Lower leg skin (tissue), 4 donors: ENCODE data around the gene SZT2. TPM values are rescaled to one million over a fixed set of nuclear protein-coding genes. Genes with fewer than 3 reads are reported as not detected.
"Not testable (repeated sequence)": the region's sequence is repeated elsewhere in the genome, so short reads cannot be mapped to it uniquely, and the experiment has no call there.

Experiments
- DNase-seq, 2 donors: peaks; one replicate each; pipeline ENCODE4 v3.0.0-alpha.2; 2019; ENCODE audit warnings: low spot score in 2 of 2
- H3K4me3 ChIP-seq: fragments of 200-600 bp; sonication (generic); 2 replicates; pipeline ENCODE4 v1.5.1; 2017; ENCODE audit warnings: mild to moderate bottlenecking, low read depth; ENCODE audit not compliant: poor library complexity, severe bottlenecking
- CTCF ChIP-seq, 3 donors: fragments of 450-650 bp; IDR thresholded peaks; one replicate each; pipeline ENCODE4 v1.5.1; 2016; ENCODE audit warnings: antibody characterized with exemption in 3 of 3, mild to moderate bottlenecking in 3 of 3, moderate library complexity in 2 of 3
- POLR2A ChIP-seq, 2 donors: fragments of 450-650 bp; IDR thresholded peaks; one replicate each; pipeline ENCODE4 v1.6.1; 2016 to 2017; ENCODE audit warnings: antibody characterized with exemption in 2 of 2, mild to moderate bottlenecking in 1 of 2, moderate library complexity in 1 of 2
- WGBS, 2 donors: methylation state at CpG; one replicate each; pipeline ENCODE4 v1.1.5; 2018; 5-methylcytosine and 5-hydroxymethylcytosine counted together
- intact Hi-C: fragments of 100-400 bp; cut with DNase I; formaldehyde crosslinking; loops from one replicate; pipeline ENCODE4 v1.15.0; 2023; ENCODE audit warnings: low total_unique reads
- total RNA-seq, 4 donors: library from RNA; depleted of rRNA; stranded (reverse); fragments of >200 nt; gene quantifications; one replicate each; pipeline ENCODE4 v1.1.0, GENCODE V29; 2016

The SZT2 gene
- total RNA-seq, 4 donors from 2014 or later: 33.2 to 75.3 (median 42.0) TPM

- intact Hi-C loops: no loop called here
- 69 to 79% methylated on average over 2 of the region's 2 CpGs for WGBS, 2 donors
- DNase-seq: no peak
- no peak overlapping the region for H3K4me3 ChIP-seq
- no peak for TF ChIP-seq CTCF (IDR thresholded peaks at IDR 0.05)
Observed at GRCh38 chr1:43466403-43466802, 76.7 kb downstream of the SZT2 start.

- intact Hi-C loops: no loop called here
- H3K4me3 ChIP-seq: no peak overlapping the region
- DNase-seq: no peak
- no peak for TF ChIP-seq CTCF (IDR thresholded peaks at IDR 0.05)
- WGBS, 2 donors: 52 to 60% methylated on average over 3 of the region's 3 CpGs
Observed at GRCh38 chr1:43468414-43468813, 78.7 kb downstream of the SZT2 start.

- no peak overlapping the region for H3K4me3 ChIP-seq
- TF ChIP-seq POLR2A (IDR thresholded peaks at IDR 0.05) (no peak), CTCF (IDR thresholded peaks at IDR 0.05) (no peak)
- intact Hi-C loops: no loop called here
- no peak for DNase-seq
- 74 to 91% methylated on average over 1 of the region's 1 CpG for WGBS, 2 donors
Observed at GRCh38 chr1:43469932-43470331, 80.2 kb downstream of the SZT2 start.

GRCh38 chr1:43472087-43472462 lies 82.4 kb downstream of the SZT2 start:
- intact Hi-C loops: no loop called here
- 77% methylated on average over 5 of the region's 5 CpGs for WGBS, 2 donors
- TF ChIP-seq POLR2A (IDR thresholded peaks at IDR 0.05) (no peak), CTCF (IDR thresholded peaks at IDR 0.05) (no peak)
- no peak for DNase-seq
- no peak overlapping the region for H3K4me3 ChIP-seq

- WGBS, 2 donors: 33 to 38% methylated on average over 6 of the region's 6 CpGs
Observed at GRCh38 chr1:43472463-43473151, 82.9 kb downstream of the SZT2 start.

GRCh38 chr1:43473463-43473862 lies 83.8 kb downstream of the SZT2 start:
- no peak for DNase-seq
- no peak overlapping the region for H3K4me3 ChIP-seq
- 87 to 93% methylated on average over 4 of the region's 4 CpGs for WGBS, 2 donors
- intact Hi-C loops: no loop called here
- TF ChIP-seq POLR2A (IDR thresholded peaks at IDR 0.05): no peak
- no peak for TF ChIP-seq CTCF (IDR thresholded peaks at IDR 0.05)

More at GRCh38 chr1:43472463-43473151, 82.9 kb downstream of the SZT2 start:
- H3K4me3 ChIP-seq, DNase-seq, intact Hi-C loops: not testable (repeated sequence)

GRCh38 chr1:43475611-43476401 lies 86.1 kb downstream of the SZT2 start:
- H3K4me3 ChIP-seq, DNase-seq, intact Hi-C loops: not testable (repeated sequence)
- 62% methylated on average over 10 of the region's 10 CpGs for WGBS, 2 donors
